Mammary epithelial cell (primary cell): ENCODE results near the gene LRRC32.

Source experiments
- EZH2 ChIP-seq: IDR thresholded peaks from 2 replicates; pipeline ENCODE4 v1.6.1; 2012; ENCODE audit warnings: low read length, inconsistent platforms, borderline replicate concordance
- TF ChIP-seq, protein P1 (sequence below), 2 donors: IDR thresholded peaks in 1 of 2; conservative IDR thresholded peaks in 1 of 2; 2 replicates each; pipeline ENCODE4 v1.5.1; 2011 to 2012; ENCODE audit warnings: inconsistent platforms in 2 of 2, low read length in 2 of 2, mild to moderate bottlenecking in 2 of 2, control low read depth in 1 of 2, low read depth in 1 of 2; ENCODE audit not compliant: insufficient read depth in 1 of 2; ENCODE audit errors: extremely low read depth in 1 of 2

GRCh38 chr11:76684516-76684915 lies 14.0 kb upstream of the LRRC32 start:
- TF ChIP-seq EZH2, result no peak
- TF ChIP-seq, protein P1, sequence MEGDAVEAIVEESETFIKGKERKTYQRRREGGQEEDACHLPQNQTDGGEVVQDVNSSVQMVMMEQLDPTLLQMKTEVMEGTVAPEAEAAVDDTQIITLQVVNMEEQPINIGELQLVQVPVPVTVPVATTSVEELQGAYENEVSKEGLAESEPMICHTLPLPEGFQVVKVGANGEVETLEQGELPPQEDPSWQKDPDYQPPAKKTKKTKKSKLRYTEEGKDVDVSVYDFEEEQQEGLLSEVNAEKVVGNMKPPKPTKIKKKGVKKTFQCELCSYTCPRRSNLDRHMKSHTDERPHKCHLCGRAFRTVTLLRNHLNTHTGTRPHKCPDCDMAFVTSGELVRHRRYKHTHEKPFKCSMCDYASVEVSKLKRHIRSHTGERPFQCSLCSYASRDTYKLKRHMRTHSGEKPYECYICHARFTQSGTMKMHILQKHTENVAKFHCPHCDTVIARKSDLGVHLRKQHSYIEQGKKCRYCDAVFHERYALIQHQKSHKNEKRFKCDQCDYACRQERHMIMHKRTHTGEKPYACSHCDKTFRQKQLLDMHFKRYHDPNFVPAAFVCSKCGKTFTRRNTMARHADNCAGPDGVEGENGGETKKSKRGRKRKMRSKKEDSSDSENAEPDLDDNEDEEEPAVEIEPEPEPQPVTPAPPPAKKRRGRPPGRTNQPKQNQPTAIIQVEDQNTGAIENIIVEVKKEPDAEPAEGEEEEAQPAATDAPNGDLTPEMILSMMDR (conservative IDR thresholded peaks at IDR 0.05 in 1 of 2, IDR thresholded peaks at IDR 0.05 in 1 of 2; ENCODE audit: extremely low read depth in 1 of 2, insufficient read depth in 1 of 2, low read depth in 1 of 2, low read length in 2 of 2), result no peak
